Peyer's patch (tissue), 4 donors: ENCODE results near the gene KCNB1.

Source experiments
- POLR2A ChIP-seq, 2 donors: fragments of 450-650 bp; IDR thresholded peaks; one replicate each; pipeline ENCODE4 v1.5.1; 2017; ENCODE audit warnings: antibody characterized with exemption in 2 of 2, mild to moderate bottlenecking in 2 of 2, moderate library complexity in 2 of 2
- TF ChIP-seq, protein P1 (sequence below), 6 experiments: fragments of 450-650 bp in 4 of 6; fragments of 200-600 bp in 2 of 6; sonication (generic) in 1 of 6; IDR thresholded peaks; one replicate each; pipeline ENCODE4 v1.5.1; 2017 to 2019; ENCODE audit warnings: antibody characterized with exemption in 6 of 6, mild to moderate bottlenecking in 3 of 6, moderate library complexity in 1 of 6

DNA sequence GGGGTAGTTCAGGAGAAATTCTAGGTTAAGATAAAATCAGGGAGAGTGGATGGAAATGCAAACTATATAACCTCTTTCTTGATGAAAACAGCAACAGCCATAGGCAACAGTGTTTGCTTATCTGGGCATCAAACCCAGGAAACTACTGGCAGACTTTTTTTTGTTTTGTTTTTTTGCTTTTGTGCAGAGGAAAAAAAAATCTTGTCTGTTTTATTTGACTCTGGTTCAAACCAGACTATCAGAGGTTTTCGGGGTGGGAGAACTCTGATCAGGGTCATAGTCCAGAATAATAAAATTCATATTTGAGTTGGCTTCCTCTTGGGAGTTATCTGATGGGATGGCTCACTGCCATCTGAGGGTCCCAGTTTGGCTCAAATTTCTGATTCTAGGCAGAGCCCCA lies 115.8 kb downstream of the KCNB1 start:
- TF ChIP-seq, protein P1, sequence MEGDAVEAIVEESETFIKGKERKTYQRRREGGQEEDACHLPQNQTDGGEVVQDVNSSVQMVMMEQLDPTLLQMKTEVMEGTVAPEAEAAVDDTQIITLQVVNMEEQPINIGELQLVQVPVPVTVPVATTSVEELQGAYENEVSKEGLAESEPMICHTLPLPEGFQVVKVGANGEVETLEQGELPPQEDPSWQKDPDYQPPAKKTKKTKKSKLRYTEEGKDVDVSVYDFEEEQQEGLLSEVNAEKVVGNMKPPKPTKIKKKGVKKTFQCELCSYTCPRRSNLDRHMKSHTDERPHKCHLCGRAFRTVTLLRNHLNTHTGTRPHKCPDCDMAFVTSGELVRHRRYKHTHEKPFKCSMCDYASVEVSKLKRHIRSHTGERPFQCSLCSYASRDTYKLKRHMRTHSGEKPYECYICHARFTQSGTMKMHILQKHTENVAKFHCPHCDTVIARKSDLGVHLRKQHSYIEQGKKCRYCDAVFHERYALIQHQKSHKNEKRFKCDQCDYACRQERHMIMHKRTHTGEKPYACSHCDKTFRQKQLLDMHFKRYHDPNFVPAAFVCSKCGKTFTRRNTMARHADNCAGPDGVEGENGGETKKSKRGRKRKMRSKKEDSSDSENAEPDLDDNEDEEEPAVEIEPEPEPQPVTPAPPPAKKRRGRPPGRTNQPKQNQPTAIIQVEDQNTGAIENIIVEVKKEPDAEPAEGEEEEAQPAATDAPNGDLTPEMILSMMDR (IDR thresholded peaks at IDR 0.05) = no peak
- no peak for TF ChIP-seq POLR2A (IDR thresholded peaks at IDR 0.05)
